C4-2B (cell line): Measurements from ENCODE around the gene SCN7A.
A peak's percentile ranks its signal among the peaks of the same experiment; 100 is the strongest.

Experiments
- H3K27ac ChIP-seq: fragments of 450-650 bp; 2 replicates; pipeline ENCODE4 v1.5.1; 2017
- ZFX ChIP-seq: fragments of 450-650 bp; IDR thresholded peaks from 2 replicates; pipeline ENCODE4 v1.6.1; 2017
- TF ChIP-seq, protein P1 (sequence below): fragments of 450-650 bp; conservative IDR thresholded peaks from 2 replicates; pipeline ENCODE4 v1.5.1; 2017; ENCODE audit warnings: mild to moderate bottlenecking

Gene SCN7A

DNA sequence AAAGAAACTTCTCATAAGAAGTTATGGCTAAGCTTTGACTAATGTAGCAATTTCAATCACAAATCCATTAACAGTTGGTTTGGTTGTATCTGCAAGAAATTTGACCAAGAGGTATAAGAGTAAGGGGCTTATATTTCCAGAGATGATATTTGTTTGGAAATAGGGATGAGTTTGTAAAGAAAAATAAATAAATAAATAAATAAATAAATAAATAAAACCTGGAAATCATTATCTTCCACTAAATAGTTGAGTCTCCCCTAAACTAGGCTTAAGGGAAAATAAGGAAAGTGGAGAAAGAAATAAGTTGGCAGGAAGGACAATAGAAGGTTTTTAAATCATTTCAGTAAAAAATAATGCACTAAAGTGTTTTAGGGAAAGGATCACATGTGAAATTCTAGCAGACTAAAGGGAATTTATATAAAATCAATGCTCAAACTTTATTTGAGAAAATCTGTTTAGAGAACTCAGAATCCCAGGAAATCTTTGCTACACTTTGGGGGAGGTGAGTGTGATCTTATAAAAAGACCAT lies 23.5 kb upstream of the SCN7A start:
- no peak overlapping the region for H3K27ac ChIP-seq
- no peak for TF ChIP-seq ZFX
- TF ChIP-seq, protein P1, sequence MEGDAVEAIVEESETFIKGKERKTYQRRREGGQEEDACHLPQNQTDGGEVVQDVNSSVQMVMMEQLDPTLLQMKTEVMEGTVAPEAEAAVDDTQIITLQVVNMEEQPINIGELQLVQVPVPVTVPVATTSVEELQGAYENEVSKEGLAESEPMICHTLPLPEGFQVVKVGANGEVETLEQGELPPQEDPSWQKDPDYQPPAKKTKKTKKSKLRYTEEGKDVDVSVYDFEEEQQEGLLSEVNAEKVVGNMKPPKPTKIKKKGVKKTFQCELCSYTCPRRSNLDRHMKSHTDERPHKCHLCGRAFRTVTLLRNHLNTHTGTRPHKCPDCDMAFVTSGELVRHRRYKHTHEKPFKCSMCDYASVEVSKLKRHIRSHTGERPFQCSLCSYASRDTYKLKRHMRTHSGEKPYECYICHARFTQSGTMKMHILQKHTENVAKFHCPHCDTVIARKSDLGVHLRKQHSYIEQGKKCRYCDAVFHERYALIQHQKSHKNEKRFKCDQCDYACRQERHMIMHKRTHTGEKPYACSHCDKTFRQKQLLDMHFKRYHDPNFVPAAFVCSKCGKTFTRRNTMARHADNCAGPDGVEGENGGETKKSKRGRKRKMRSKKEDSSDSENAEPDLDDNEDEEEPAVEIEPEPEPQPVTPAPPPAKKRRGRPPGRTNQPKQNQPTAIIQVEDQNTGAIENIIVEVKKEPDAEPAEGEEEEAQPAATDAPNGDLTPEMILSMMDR, result no peak

GRCh38 chr2:166516712-166517303 lies 22.8 kb upstream of the SCN7A start:
- H3K27ac ChIP-seq, result no peak overlapping the region
- TF ChIP-seq ZFX, result no peak
- TF ChIP-seq, protein P1, result peak; percentile 61

DNA sequence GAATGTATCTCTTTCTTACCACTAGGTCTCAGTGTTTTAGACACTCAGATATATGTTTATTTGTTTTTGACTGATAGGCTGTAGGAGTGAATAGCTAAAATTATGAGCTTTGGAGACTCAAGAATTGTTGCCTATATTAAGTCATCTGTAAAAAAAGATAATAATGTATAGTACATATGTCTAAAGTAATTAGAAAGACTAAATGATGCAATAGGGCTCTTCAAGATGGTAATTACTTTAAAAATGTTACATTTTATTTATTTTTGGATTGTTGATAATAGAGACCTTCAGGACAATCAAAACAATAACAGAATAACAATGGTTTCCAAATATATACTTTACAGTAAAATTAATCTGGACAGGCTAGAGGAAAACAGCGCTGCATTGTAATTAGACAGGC lies 19.9 kb upstream of the SCN7A start:
- no peak for TF ChIP-seq ZFX
- H3K27ac ChIP-seq, result no peak overlapping the region

DNA sequence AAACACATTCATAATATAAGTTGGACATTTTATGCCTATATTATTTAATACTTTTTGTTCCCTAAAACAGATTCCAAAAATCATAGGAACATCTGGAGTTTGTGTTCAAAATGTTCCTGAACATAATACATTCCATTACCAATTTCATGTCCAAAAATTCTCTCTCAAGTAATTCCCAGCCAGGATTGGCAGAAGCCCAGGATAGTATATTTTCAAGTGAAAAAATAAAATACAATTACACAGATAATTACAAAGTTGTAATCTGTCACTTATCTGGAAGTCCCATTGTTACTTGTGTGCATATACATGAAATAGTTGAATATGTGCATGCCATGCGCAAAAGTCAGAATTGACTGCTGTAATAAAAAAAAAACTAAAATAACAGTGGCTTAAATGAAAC lies 5.2 kb upstream of the SCN7A start:
- no peak for TF ChIP-seq ZFX
- TF ChIP-seq, protein P1, result no peak
- H3K27ac ChIP-seq, result no peak overlapping the region

- no peak for TF ChIP-seq ZFX
- TF ChIP-seq, protein P1, result no peak
- H3K27ac ChIP-seq, result no peak overlapping the region
These were observed 2.6 kb downstream of the SCN7A start for GRCh38 chr2:166491461-166491860.

- H3K27ac ChIP-seq, result no peak overlapping the region
- no peak for TF ChIP-seq ZFX
- TF ChIP-seq, protein P1, result no peak
These were observed 6.9 kb downstream of the SCN7A start for GRCh38 chr2:166487171-166487570.

DNA sequence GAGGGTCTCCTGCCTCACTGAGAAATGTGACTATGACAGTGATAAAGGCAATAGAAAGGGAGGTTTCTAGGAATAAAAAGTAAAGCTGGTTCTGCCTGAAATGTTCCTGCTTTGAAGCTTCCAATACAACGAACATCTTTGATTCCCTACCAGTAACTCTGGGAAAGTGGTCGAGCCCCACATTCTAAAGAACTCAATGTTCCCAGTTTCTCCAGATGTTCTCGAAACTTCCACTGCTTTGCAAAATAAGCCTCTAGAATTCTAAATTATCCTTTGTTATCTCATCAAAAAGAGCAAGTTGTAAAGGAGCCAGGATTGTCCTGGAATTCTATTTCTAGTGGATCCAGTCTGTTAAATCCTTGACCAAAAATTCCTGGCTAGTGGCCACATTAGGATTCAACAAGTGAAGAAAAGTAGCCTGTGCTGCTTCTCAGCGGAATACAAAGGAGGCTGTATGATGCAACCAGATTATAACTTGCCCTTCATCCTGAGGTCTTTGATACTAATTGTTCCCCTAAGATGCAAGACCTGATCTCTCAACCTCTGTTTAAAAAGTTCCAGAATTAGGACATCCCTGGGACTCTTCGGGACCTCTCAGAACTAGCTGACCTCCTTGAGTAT lies 8.4 kb downstream of the SCN7A start:
- no peak overlapping the region for H3K27ac ChIP-seq
- TF ChIP-seq ZFX, result no peak
- TF ChIP-seq, protein P1, result no peak

- TF ChIP-seq, protein P1, result no peak
- TF ChIP-seq ZFX, result no peak
- no peak overlapping the region for H3K27ac ChIP-seq
These were observed 21.7 kb downstream of the SCN7A start for GRCh38 chr2:166472332-166472731.
